Fibroblast of upper back skin (primary cell): ENCODE measurements around the gene FLT3.
"Not testable (repeated sequence)": the region's sequence is repeated elsewhere in the genome, so short reads cannot be mapped to it uniquely, and the experiment has no call there.

Experiments used
- DNase-seq: peaks from one replicate; pipeline ENCODE4 v3.0.0-alpha.2; 2013

Gene FLT3

GRCh38 chr13:27971236-27971645 is 129.1 kb downstream of the FLT3 start:
- DNase-seq: no peak

GRCh38 chr13:27970382-27971235 is 129.8 kb downstream of the FLT3 start:
- DNase-seq: no peak

GRCh38 chr13:27969866-27970229 is 130.5 kb downstream of the FLT3 start:
- DNase-seq: no peak

GRCh38 chr13:27969082-27969865 is 131.1 kb downstream of the FLT3 start, which contains the start of gene CDX2:
CDX2 (minus strand) TSS chr13:27969315; CDS start chr13:27969006, 309 bp downstream.
- no peak for DNase-seq

DNA sequence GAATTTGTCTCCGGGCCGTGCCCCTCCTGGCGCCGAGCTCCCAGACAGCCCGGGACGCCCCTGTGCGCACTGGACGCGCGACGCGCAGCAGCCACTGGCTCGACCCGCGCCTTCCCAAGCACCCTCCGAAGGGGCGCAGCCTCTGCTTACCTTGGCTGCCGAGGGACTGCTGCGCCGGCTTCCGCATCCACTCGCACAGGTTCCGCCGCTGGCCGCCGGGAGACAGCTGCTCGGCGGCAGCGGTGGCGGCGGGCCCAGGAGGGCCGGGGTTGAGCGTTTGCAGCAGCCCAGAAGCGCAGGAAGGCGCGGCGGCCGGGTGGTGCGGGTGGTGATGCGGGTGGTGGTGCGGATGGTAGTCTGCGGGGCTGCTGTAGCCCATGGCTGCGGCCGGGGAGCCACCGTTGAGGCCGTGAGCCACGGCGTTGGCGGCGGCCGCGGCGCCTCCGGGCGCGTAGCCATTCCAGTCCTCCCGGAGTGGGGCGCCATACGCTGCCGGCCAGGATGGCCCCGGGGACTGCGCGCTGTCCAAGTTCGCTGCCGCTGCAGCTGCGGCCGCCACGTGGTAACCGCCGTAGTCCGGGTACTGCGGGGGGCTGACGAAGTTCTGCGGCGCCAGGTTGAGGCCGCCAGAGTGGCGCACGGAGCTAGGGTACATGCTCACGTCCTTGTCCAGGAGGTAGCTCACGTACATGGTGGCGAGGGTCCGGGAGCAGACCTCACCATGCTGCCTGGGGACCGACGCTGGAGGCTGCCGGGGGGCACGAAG is 131.9 kb downstream of the FLT3 start:
- DNase-seq: no peak

DNA sequence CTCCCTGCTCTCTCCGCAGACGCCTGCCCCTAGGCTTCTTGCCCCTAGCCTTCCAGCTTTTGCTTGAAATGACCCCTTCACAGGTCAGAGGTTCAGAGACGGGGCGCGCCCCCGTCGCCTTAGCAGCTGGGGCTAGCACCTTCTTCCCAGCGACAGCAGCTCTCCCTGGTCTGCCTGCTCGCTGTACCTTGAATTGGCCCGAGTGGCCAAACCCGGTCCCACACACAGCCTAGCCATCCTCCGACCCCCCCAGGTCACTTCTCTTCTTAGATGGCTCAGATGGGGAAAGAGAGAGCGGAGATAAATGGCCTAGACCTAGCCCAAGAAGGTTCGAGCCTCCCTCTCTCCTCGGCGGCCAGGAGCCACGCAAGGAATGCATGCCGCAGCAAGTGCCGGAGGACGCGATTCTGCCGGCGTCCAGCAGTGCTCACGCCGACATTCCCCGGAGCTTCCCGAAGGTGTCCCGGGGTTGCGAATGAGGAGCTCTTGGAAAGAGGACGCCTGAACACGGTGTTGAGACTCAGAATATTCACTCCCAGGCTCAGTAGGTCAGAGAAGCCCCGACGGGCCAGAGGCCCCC is 132.6 kb downstream of the FLT3 start:
- no peak for DNase-seq

GRCh38 chr13:27967203-27967735 is 133.1 kb downstream of the FLT3 start:
- no peak for DNase-seq

- DNase-seq: no peak
Observed at GRCh38 chr13:27966641-27967202, 133.7 kb downstream of the FLT3 start.

DNA sequence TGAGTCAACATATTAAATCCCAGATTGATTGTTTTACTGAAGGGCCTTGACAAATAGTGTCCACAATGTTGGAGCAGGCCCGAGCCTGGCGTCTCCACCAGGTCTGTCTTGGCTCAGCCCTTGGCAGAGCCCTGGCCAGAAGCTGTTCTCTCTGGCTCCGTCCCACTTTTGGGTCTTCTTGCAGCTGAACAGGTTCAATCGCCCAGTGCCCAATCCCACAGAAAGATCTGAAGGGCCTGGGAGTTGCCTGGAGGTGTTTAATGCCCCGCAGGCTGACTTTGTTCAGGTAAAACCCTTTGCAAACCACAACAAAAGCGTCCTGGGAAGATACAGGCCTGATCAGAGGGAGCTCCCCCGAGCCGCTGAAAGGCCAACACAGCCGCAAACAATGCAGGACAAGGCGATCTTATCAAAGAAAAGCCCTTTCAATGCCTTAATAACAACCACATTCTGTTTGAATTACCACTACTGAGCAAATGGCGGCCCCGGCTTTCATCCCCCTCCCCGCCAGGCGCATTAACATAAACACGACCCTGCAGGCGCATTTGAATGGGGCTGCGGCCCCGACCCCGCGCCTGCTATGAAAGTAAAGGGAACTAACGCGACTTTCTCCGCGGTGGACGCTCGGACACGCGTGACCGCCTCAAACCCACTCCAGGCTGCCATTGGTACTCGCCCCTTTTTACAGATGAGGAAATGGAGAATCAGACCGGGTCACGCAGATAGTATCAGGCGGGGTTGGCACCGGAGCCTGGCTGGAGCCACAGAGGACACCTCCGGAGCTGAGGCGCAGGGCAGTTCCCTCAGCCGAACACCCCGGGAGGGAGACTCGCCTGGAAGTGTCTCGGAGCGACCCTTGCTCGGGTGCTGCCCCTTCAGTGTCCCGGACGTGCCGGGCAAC is 134.4 kb downstream of the FLT3 start:
- no peak for DNase-seq

DNA sequence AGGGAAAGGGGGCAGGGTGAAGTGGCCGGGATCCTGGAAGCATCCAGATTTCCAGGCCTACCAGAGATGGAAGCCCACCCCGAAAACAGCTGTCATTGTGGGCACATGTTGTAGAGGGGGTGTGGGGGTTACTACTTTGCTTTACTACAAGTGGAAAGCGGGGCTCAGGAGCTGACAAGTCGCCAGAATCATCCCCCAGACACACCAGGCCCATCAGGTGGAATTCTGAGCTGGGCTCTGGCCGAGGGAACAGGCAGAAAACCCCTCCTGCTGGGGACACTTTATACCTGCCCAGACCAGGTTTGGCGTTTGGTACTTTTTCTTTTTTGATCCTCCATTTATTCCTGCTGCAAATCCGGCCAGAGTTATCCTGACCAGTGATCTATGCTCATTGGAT is 135.0 kb downstream of the FLT3 start:
- no peak for DNase-seq

GRCh38 chr13:27964741-27965323 is 135.5 kb downstream of the FLT3 start:
- no peak for DNase-seq

- not testable (repeated sequence) for DNase-seq
Observed at GRCh38 chr13:27964206-27964605, 136.2 kb downstream of the FLT3 start.

GRCh38 chr13:27963491-27963890 is 136.9 kb downstream of the FLT3 start:
- no peak for DNase-seq

GRCh38 chr13:27962982-27963381 is 137.4 kb downstream of the FLT3 start:
- DNase-seq: no peak

- DNase-seq: no peak
Observed at GRCh38 chr13:27962128-27962841, 138.1 kb downstream of the FLT3 start.

DNA sequence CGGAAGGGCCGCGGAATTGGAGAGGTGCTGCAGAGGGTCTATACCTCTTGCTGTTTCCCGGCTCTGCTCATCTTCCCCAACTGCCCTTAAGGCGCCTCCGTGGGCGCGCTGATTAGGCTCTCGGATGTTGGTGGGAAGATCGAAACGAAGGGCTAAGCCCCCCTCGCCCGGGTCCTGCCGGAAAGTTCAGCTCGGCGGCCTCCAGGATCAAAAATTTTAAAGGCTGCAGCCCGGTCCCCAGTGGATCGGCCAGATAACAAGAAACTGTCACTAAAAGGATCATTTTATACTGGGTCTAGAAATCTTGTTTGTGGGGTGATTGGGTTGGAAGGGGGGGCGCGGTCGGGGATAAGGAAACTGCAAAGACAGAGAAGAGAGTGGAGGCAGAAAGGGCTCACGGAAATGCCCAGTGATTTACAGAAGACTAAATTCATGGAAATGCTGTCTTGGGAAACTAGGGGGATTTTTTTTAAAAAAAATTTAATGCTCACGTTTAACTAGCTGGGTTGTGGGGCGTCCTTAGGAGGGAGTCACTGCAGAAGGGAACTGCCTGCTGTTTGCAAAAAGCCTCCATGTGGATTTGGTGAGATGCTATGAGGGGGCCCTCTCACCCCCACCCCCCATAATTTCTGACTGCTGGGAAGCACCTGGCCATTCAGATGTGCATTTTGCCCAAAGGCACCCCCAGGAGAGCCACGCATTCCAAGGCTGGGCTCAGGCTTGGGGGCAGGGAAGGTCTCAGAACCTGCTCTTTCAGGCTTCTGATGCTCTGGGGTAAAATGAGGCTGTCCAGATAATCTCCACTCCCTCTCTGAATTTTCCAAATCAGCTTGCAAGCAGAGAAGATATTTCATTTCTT is 138.9 kb downstream of the FLT3 start:
- DNase-seq: no peak

DNA sequence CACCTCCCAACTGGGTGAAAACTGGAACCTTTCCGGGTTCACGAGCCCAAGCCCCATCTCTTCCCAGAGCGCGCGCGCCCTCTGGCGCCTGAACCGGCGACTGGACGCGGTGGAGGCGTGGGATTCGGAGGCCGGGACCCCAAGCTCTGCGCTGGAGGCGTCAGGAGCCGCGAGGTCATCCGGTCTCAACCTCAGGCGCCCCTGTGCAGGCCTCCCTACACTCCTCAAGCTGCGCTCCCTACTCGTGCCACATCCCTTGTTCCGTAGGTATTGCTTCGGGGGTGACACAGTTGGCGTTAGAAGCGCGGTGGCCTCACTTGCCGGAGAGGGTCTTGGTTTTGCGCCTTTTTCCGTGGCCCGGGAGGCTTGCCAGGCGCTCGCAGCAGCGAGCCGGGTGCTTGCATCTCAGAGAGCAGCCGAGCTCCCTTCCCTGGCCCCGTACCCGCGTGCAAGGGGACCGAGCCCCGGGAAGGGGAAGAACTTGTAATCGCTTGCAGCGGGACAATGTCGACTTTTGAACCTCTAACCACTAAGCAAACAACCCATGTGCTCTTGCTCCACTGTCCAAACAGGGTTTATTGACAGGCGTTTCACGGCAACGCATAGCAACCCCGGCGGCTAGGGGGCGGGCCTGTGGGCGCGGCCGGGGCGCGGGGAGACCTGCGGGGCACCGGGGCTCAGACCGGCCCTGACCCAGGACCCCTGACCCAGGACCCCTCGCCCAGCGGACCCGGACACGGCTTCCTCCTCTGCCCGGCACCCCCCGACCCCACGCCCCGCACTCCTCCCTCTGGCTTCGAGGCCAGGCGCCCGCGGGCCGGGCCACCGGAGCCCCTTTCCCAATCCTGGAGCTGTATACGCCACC is 139.8 kb downstream of the FLT3 start:
- no peak for DNase-seq

GRCh38 chr13:27959976-27960361 is 140.4 kb downstream of the FLT3 start:
- no peak for DNase-seq
